IMR-90 (cell line): ENCODE measurements around the gene KRTAP5-7. TPM values are rescaled to one million over a fixed set of nuclear protein-coding genes. Genes with fewer than 3 reads are reported as not detected.
A peak's percentile ranks its signal among the peaks of the same experiment; 100 is the strongest.

ENCODE experiments used
- ATAC-seq: fragments of 200-7000 bp; cut with Tn5 transposase; 2 replicates; pipeline ENCODE4 v1.9.1; 2020; ENCODE audit warnings: low read depth, mild to moderate bottlenecking, moderate library complexity
- BruUV-seq: library from RNA; stranded (reverse); fragments of 400-500 nt; replicated peaks from 2 replicates; lab custom pipeline; 2021; lab: Mats Ljungman, UMichigan
- CTCF ChIA-PET: fragments of 300-600 bp; formaldehyde crosslinking; extraction: SDS; loops from one replicate; lab custom pipeline; 2021; ENCODE audit warnings: antibody characterized with exemption; lab: Yijun Ruan, JAX
- POLR2A ChIA-PET: fragments of 300-600 bp; sonication (Branson Sonifier 250); formaldehyde crosslinking; loops from one replicate; lab custom pipeline; 2022; ENCODE audit warnings: antibody characterized with exemption; ENCODE audit not compliant: unreplicated experiment; lab: Charles Lee
- DNase-seq: peaks from one replicate; pipeline ENCODE4 v3.0.0; 2013
- H2AFZ ChIP-seq: replicated peaks from 2 replicates; pipeline ENCODE3; 2013; ENCODE audit warnings: low read length, mild to moderate bottlenecking; ENCODE audit not compliant: poor library complexity
- H2AK5ac ChIP-seq: 2 replicates; pipeline ENCODE4 v1.6.1; 2013; ENCODE audit warnings: low read depth, low read length, inconsistent platforms
- H2AK9ac ChIP-seq: replicated peaks from 2 replicates; pipeline ENCODE3; 2013; ENCODE audit warnings: mild to moderate bottlenecking, low read depth, low read length, moderate library complexity; ENCODE audit not compliant: poor library complexity
- H2BK120ac ChIP-seq: 2 replicates; pipeline ENCODE4 v1.6.1; 2013; ENCODE audit warnings: low read depth, low read length, inconsistent platforms
- H2BK15ac ChIP-seq: 3 replicates; pipeline ENCODE4 v1.6.1; 2013; ENCODE audit warnings: low read depth, low read length, inconsistent platforms
- H2BK20ac ChIP-seq: 2 replicates; pipeline ENCODE4 v1.6.1; 2013; ENCODE audit warnings: low read depth, mild to moderate bottlenecking, inconsistent platforms, low read length, moderate library complexity
- H2BK5ac ChIP-seq: 2 replicates; pipeline ENCODE4 v1.6.1; 2013; ENCODE audit warnings: mild to moderate bottlenecking, low read depth, low read length, inconsistent platforms; ENCODE audit not compliant: poor library complexity, severe bottlenecking
- H3K14ac ChIP-seq: replicated peaks from 2 replicates; pipeline ENCODE4 v1.6.1; 2013; ENCODE audit warnings: low read depth, low read length, inconsistent platforms
- H3K18ac ChIP-seq: 2 replicates; pipeline ENCODE4 v1.6.1; 2013; ENCODE audit warnings: low read depth, low read length, control low read depth
- H3K23ac ChIP-seq: 2 replicates; pipeline ENCODE4 v1.6.1; 2013; ENCODE audit warnings: low read depth, low read length, inconsistent platforms
- H3K27ac ChIP-seq: 2 replicates; pipeline ENCODE4 v1.5.1; 2013; ENCODE audit warnings: mild to moderate bottlenecking, control low read depth, low read length; ENCODE audit not compliant: insufficient read depth
- H3K27me3 ChIP-seq: 2 replicates; pipeline ENCODE4 v1.6.1; 2013; ENCODE audit warnings: low read length; ENCODE audit not compliant: control insufficient read depth, insufficient read depth
- H3K36me3 ChIP-seq: 2 replicates; pipeline ENCODE4 v1.6.1; 2013; ENCODE audit warnings: low read length, mixed read lengths; ENCODE audit not compliant: control insufficient read depth, insufficient read depth
- H3K4ac ChIP-seq: 2 replicates; pipeline ENCODE4 v1.6.1; 2013; ENCODE audit warnings: low read depth, low read length, inconsistent platforms
- H3K4me1 ChIP-seq: 2 replicates; pipeline ENCODE4 v1.6.1; 2013; ENCODE audit warnings: low read length, mixed read lengths; ENCODE audit not compliant: control insufficient read depth, insufficient read depth
- H3K4me2 ChIP-seq: 2 replicates; pipeline ENCODE4 v1.6.1; 2013; ENCODE audit warnings: low read depth, mild to moderate bottlenecking, control low read depth, low read length, moderate library complexity
- H3K4me3 ChIP-seq: 2 replicates; pipeline ENCODE4 v1.5.1; 2013; ENCODE audit warnings: low read depth, mild to moderate bottlenecking, control low read depth, low read length, moderate library complexity; ENCODE audit not compliant: insufficient read depth
- H3K56ac ChIP-seq: 2 replicates; pipeline ENCODE4 v1.6.1; 2013; ENCODE audit warnings: low read length, inconsistent platforms; ENCODE audit not compliant: insufficient read depth; ENCODE audit errors: extremely low read depth
- H3K79me1 ChIP-seq, 2 experiments: 2 replicates each; pipeline ENCODE4 v1.6.1; 2013; ENCODE audit warnings: low read length in 2 of 2, inconsistent platforms in 1 of 2, low read depth in 1 of 2
- H3K9ac ChIP-seq: 2 replicates; pipeline ENCODE4 v1.6.1; 2013; ENCODE audit warnings: low read depth, low read length, control low read depth
- H3K9me1 ChIP-seq: 2 replicates; pipeline ENCODE4 v1.6.1; 2013; ENCODE audit warnings: low read length, inconsistent platforms; ENCODE audit not compliant: insufficient read depth
- H3K9me3 ChIP-seq: 2 replicates; pipeline ENCODE4 v1.6.1; 2013; ENCODE audit warnings: low read length; ENCODE audit not compliant: control insufficient read depth, insufficient read depth
- H4K20me1 ChIP-seq: 2 replicates; pipeline ENCODE4 v1.6.1; 2013; ENCODE audit warnings: low read length, inconsistent platforms; ENCODE audit not compliant: insufficient read depth
- H4K5ac ChIP-seq: 2 replicates; pipeline ENCODE4 v1.6.1; 2013; ENCODE audit warnings: mild to moderate bottlenecking, low read depth, low read length, control low read depth
- H4K8ac ChIP-seq, 2 experiments: 2 replicates each; pipeline ENCODE4 v1.6.1; 2013; ENCODE audit warnings: low read depth in 2 of 2, low read length in 2 of 2, control low read depth in 1 of 2, inconsistent platforms in 1 of 2
- H4K91ac ChIP-seq: 2 replicates; pipeline ENCODE4 v1.6.1; 2013; ENCODE audit warnings: low read depth, low read length, inconsistent platforms; ENCODE audit not compliant: insufficient read depth
- BHLHE40 ChIP-seq: fragments of 150-350 bp; IDR thresholded peaks from 2 replicates; pipeline ENCODE4 v1.6.1; 2016; ENCODE audit warnings: mild to moderate bottlenecking, low read depth, low read length
- CEBPB ChIP-seq: IDR thresholded peaks from 2 replicates; pipeline ENCODE4 v1.6.1; 2012; ENCODE audit warnings: low read depth, low read length, improper control_type of control experiment
- CHD1 ChIP-seq: IDR thresholded peaks from 2 replicates; pipeline ENCODE4 v1.6.1; 2012; ENCODE audit warnings: low read depth, low read length, improper control_type of control experiment
- FOS ChIP-seq: fragments of 150-350 bp; IDR thresholded peaks from 2 replicates; pipeline ENCODE4 v1.6.1; 2016; ENCODE audit warnings: low read depth, low read length
- MAFK ChIP-seq: IDR thresholded peaks from 2 replicates; pipeline ENCODE4 v1.6.1; 2012; ENCODE audit warnings: low read depth, low read length, improper control_type of control experiment
- MAZ ChIP-seq: IDR thresholded peaks from 2 replicates; pipeline ENCODE4 v1.6.1; 2012; ENCODE audit warnings: low read depth, mild to moderate bottlenecking, low read length, improper control_type of control experiment, moderate library complexity, borderline replicate concordance
- MXI1 ChIP-seq: IDR thresholded peaks from 2 replicates; pipeline ENCODE4 v1.6.1; 2012; ENCODE audit warnings: low read depth, mild to moderate bottlenecking, low read length, moderate library complexity, borderline replicate concordance
- NFE2L2 ChIP-seq: fragments of 150-350 bp; IDR thresholded peaks from 2 replicates; pipeline ENCODE4 v1.6.1; 2016; ENCODE audit warnings: low read depth, mild to moderate bottlenecking, low read length
- POLR2A ChIP-seq: IDR thresholded peaks from 2 replicates; pipeline ENCODE4 v1.6.1; 2012; ENCODE audit warnings: mild to moderate bottlenecking, low read depth, low read length
- RAD21 ChIP-seq: IDR thresholded peaks from 2 replicates; pipeline ENCODE4 v1.6.1; 2012; ENCODE audit warnings: low read length, improper control_type of control experiment
- RCOR1 ChIP-seq: IDR thresholded peaks from 2 replicates; pipeline ENCODE4 v1.6.1; 2012; ENCODE audit warnings: mild to moderate bottlenecking, low read length, improper control_type of control experiment; ENCODE audit not compliant: insufficient replicate concordance
- RFX5 ChIP-seq: IDR thresholded peaks from 2 replicates; pipeline ENCODE4 v1.8.0; 2012; ENCODE audit warnings: low read depth, mild to moderate bottlenecking, low read length, moderate library complexity
- SMC3 ChIP-seq: fragments of 150-350 bp; IDR thresholded peaks from 2 replicates; pipeline ENCODE4 v1.6.1; 2016; ENCODE audit warnings: low read depth, mild to moderate bottlenecking, antibody characterized with exemption, low read length, moderate library complexity
- WGBS, 2 experiments: methylation state at CpG; one replicate each; pipeline versions ENCODE4 v1.1.5 to v1.1.7; 2013; ENCODE audit warnings: missing lambda C conversion rate in 2 of 2; ENCODE audit not compliant: insufficient read length in 1 of 2; ENCODE audit errors: extremely low coverage in 2 of 2; 5-methylcytosine and 5-hydroxymethylcytosine counted together
- dilution Hi-C: fragments of 300-500 bp; cut with HindIII; formaldehyde crosslinking; loops from one replicate; pipeline ENCODE4 v1.14.3; 2018; ENCODE audit warnings: low sequenced_read_pairs; ENCODE audit not compliant: unreplicated experiment
- in situ Hi-C: fragments of 300-500 bp; cut with MboI; formaldehyde crosslinking; loops from 3 replicates; pipeline ENCODE4 v1.14.3; 2019; ENCODE audit warnings: low sequenced_read_pairs, inconsistent platforms, mixed read lengths
- intact Hi-C: fragments of 100-400 bp; cut with micrococcal nuclease; formaldehyde crosslinking; loops from 2 replicates; pipeline ENCODE4 v1.10.0; 2022
- polyA plus RNA-seq, 3 experiments: library from polyadenylated mRNA; depleted of rRNA; stranded (reverse); fragments of >200 nt; gene quantifications; 2 replicates each; pipeline ENCODE4 v1.2.3, GENCODE V29; 2012; ENCODE audit warnings: low replicate concordance in 1 of 3
- total RNA-seq: library from RNA; depleted of rRNA; stranded (reverse); fragments of >200 nt; gene quantifications from 2 replicates; pipeline ENCODE4 v1.2.3, GENCODE V29; 2012
- TF ChIP-seq, protein P1 (sequence below): conservative IDR thresholded peaks from 2 replicates; pipeline ENCODE4 v1.5.1; 2012; ENCODE audit warnings: mild to moderate bottlenecking, low read depth, low read length, improper control_type of control experiment
- TF ChIP-seq, protein P2 (sequence below): fragments of 150-350 bp; IDR thresholded peaks from 2 replicates; pipeline ENCODE4 v1.6.1; 2016; ENCODE audit warnings: low read depth, mild to moderate bottlenecking, low read length, moderate library complexity, borderline replicate concordance
- TF ChIP-seq, protein P3 (sequence below): fragments of 150-350 bp; IDR thresholded peaks from 2 replicates; pipeline ENCODE4 v1.6.1; 2017; ENCODE audit warnings: mild to moderate bottlenecking, antibody characterized with exemption, low read length, low read depth

KRTAP5-7 gene
- total and polyA plus RNA-seq, 2 of the 4 experiments (the other 2 are of a cell fraction): not detected

DNA sequence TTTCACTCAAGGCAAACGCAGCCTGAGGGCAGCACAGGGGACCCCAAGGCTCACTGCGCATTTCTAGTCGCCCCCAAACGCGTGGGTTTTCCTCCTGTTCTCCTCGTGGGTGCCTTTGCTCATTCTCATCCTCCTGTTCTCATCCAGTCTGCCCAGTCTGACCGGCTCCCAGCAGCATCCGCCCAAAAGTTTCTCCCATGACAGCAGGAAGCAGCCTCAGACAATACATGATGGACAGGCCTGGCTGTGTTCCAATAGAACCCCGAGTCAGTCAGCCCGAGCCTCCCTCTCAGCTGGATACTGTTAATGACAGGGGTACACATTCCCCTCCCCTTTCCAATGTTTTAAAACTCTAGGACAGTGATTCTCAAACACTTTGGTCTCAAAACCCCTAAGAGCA, 22.5 kb upstream of the KRTAP5-7 start:
- TF ChIP-seq NFE2L2 (no peak), BHLHE40 (no peak), FOS (no peak), CEBPB (no peak), CHD1 (no peak), RAD21 (no peak), MAZ (no peak), MAFK (no peak), RCOR1 (no peak), MXI1 (no peak), POLR2A (no peak), SMC3 (no peak), RFX5 (no peak)
- TF ChIP-seq, protein P1, sequence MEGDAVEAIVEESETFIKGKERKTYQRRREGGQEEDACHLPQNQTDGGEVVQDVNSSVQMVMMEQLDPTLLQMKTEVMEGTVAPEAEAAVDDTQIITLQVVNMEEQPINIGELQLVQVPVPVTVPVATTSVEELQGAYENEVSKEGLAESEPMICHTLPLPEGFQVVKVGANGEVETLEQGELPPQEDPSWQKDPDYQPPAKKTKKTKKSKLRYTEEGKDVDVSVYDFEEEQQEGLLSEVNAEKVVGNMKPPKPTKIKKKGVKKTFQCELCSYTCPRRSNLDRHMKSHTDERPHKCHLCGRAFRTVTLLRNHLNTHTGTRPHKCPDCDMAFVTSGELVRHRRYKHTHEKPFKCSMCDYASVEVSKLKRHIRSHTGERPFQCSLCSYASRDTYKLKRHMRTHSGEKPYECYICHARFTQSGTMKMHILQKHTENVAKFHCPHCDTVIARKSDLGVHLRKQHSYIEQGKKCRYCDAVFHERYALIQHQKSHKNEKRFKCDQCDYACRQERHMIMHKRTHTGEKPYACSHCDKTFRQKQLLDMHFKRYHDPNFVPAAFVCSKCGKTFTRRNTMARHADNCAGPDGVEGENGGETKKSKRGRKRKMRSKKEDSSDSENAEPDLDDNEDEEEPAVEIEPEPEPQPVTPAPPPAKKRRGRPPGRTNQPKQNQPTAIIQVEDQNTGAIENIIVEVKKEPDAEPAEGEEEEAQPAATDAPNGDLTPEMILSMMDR: no peak
- TF ChIP-seq, protein P2, sequence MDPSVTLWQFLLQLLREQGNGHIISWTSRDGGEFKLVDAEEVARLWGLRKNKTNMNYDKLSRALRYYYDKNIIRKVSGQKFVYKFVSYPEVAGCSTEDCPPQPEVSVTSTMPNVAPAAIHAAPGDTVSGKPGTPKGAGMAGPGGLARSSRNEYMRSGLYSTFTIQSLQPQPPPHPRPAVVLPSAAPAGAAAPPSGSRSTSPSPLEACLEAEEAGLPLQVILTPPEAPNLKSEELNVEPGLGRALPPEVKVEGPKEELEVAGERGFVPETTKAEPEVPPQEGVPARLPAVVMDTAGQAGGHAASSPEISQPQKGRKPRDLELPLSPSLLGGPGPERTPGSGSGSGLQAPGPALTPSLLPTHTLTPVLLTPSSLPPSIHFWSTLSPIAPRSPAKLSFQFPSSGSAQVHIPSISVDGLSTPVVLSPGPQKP: no peak
- TF ChIP-seq, protein P3, sequence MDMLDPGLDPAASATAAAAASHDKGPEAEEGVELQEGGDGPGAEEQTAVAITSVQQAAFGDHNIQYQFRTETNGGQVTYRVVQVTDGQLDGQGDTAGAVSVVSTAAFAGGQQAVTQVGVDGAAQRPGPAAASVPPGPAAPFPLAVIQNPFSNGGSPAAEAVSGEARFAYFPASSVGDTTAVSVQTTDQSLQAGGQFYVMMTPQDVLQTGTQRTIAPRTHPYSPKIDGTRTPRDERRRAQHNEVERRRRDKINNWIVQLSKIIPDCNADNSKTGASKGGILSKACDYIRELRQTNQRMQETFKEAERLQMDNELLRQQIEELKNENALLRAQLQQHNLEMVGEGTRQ: no peak
- Histone ChIP-seq H2AK5ac (no peak overlapping the region), H4K8ac (no peak overlapping the region), H2BK20ac (no peak overlapping the region), H4K91ac (no peak overlapping the region), H4K5ac (no peak overlapping the region), H2BK120ac (no peak overlapping the region), H3K9me1 (0 out of 2 replicates have a peak, but pooled peaks cover 5% of the 10 kb centered on the region), H3K36me3 (peaks cover 30% of the 10 kb centered on the region), H2AFZ (no peak overlapping the region), H3K4ac (no peak overlapping the region), H2BK15ac (no peak overlapping the region), H3K9ac (no peak overlapping the region), H2BK5ac (no peak overlapping the region), H3K27ac (no peak overlapping the region), H3K14ac (no peak overlapping the region), H3K23ac (no peak overlapping the region), H3K9me3 (no peaks in the 10 kb centered on the region), H3K4me2 (no peak overlapping the region), H3K4me3 (no peak overlapping the region), H3K27me3 (no peaks in the 10 kb centered on the region), H2AK9ac (peak overlapping the region; percentile 53), H3K18ac (no peak overlapping the region), H3K4me1 (no peaks in the 10 kb centered on the region), H3K56ac (no peak overlapping the region), H4K20me1 (no peaks in the 10 kb centered on the region), H3K79me1 (no peaks in the 10 kb centered on the region)
- DNase-seq (no peak), ATAC-seq (no peak)
- no TSS peak for BruUV-seq
- ChIA-PET POLR2A (no interaction called here), CTCF (no interaction called here)
- in situ Hi-C loops: no loop called here
- intact Hi-C loops: no loop called here
- WGBS, 2 experiments: 67% methylated on average over 3 of the region's 10 CpGs; no CpG with 5 or more reads in 1 of the 2 experiments
- dilution Hi-C loops: no loop called here
